ENCODE results near the gene ANKRD40CL. TPM values are rescaled to one million over a fixed set of nuclear protein-coding genes. Genes with fewer than 3 reads are reported as not detected.
A peak's percentile ranks its signal among the peaks of the same experiment; 100 is the strongest.

The ANKRD40CL gene
- total RNA-seq, 1 experiment from 2014 or later = not detected

GRCh38 chr17:50719924-50720794 is 47.2 kb downstream of the ANKRD40CL start:
- Histone ChIP-seq H3K4me1 (ENCODE audit: insufficient read depth, low read length) (peaks cover 4% of the 10 kb centered on the region; the same call in 1 of the 2 replicates), H4K91ac (ENCODE audit: insufficient read length, low read depth, low read length) (no peak overlapping the region), H3K27ac (ENCODE audit: insufficient read length, low read depth, low read length) (no peak overlapping the region), H2BK12ac (ENCODE audit: insufficient read length, low read depth, low read length) (no peak overlapping the region), H3K9me3 (ENCODE audit: control insufficient read depth, low read depth, low read length) (no peaks in the 10 kb centered on the region), H3K23ac (ENCODE audit: insufficient read length, low read depth, low read length) (no peak overlapping the region), H4K5ac (ENCODE audit: insufficient read length, low read depth, low read length) (no peak overlapping the region), H2BK20ac (ENCODE audit: low read depth, low read length, poor library complexity, severe bottlenecking) (no peak overlapping the region), H2BK5ac (ENCODE audit: insufficient read length, low read length) (no peak overlapping the region), H3K4me2 (ENCODE audit: insufficient read depth, insufficient read length, low read length) (peak overlapping the region; percentile 59), H2BK15ac (ENCODE audit: low read depth, low read length) (no peak overlapping the region), H3T11ph (ENCODE audit: low read length) (no peak overlapping the region), H3K79me1 (ENCODE audit: insufficient read depth, low read depth, low read length, poor library complexity, severe bottlenecking) (no peaks in the 10 kb centered on the region), H4K8ac (replicated peaks; ENCODE audit: insufficient read length, low read depth, low read length) (no peak overlapping the region), H2AK5ac (ENCODE audit: insufficient read length, low read length) (no peak overlapping the region), H3K14ac (ENCODE audit: insufficient read depth, low read length) (peak overlapping the region; percentile 99; the same call in 1 of the 2 replicates), H4K20me1 (ENCODE audit: control insufficient read depth, insufficient read depth, insufficient read length) (no peaks in the 10 kb centered on the region), H2AFZ (ENCODE audit: low read length) (no peak overlapping the region), H3K4ac (ENCODE audit: low read depth, low read length) (no peak overlapping the region), H3K79me2 (ENCODE audit: insufficient read depth, low read length) (peaks cover 48% of the 10 kb centered on the region), H3K18ac (ENCODE audit: insufficient read length, low read depth, low read length) (peak overlapping the region; percentile 98), H3K23me2 (ENCODE audit: insufficient read length, low read depth, low read length, poor library complexity, severe bottlenecking) (peaks cover 16% of the 10 kb centered on the region), H2BK120ac (ENCODE audit: low read depth, low read length, poor library complexity, severe bottlenecking) (no peak overlapping the region), H3K27me3 (ENCODE audit: insufficient read depth, low read length) (no peaks in the 10 kb centered on the region), H3K56ac (ENCODE audit: insufficient read length, low read depth, low read length) (no peak overlapping the region), H3K9ac (ENCODE audit: extremely low read depth, insufficient read length, low read length) (peak overlapping the region; percentile 98)
- H3K4me3 Mint-ChIP-seq = peak overlapping the region; percentile 97 to 98
- DNase-seq = no peak
- peaks cover 0 to 14% (median 6%) of the 10 kb centered on the region in 3 experiments; a peak in 6 of 7 replicates for H3K36me3 Mint-ChIP-seq (ENCODE audit: insufficient read depth in 1 of 3, low read depth in 3 of 3)
- H3K27me3 Mint-ChIP-seq (ENCODE audit: low read depth) = no peaks in the 10 kb centered on the region
- TF ChIP-seq CTCF (conservative IDR thresholded peaks at IDR 0.05) = no peak
- peaks cover 23 to 24% of the 10 kb centered on the region in 2 experiments for H3K4me1 Mint-ChIP-seq
- no CpG with 5 or more reads among the region's 25 CpGs for WGBS (ENCODE audit: extremely low coverage, insufficient read length, low lambda C conversion rate)
- no peaks in the 10 kb centered on the region for H3K9me3 Mint-ChIP-seq
- peak overlapping the region; percentile 100 for H3K27ac Mint-ChIP-seq

Data from H9 (cell line).